K562 (cell line): ENCODE data around the gene TANGO6. TPM values are rescaled to one million over a fixed set of nuclear protein-coding genes. Genes with fewer than 3 reads are reported as not detected.

Experiments used
- ATAC-seq: fragments of 200-7000 bp; cut with Tn5 transposase; 3 replicates; pipeline ENCODE4 v1.9.1; 2020; ENCODE audit warnings: moderate library complexity
- BruUV-seq: library from RNA; stranded (reverse); fragments of 400-500 nt; replicated peaks from 2 replicates; lab custom pipeline; 2021; lab: Mats Ljungman, UMichigan
- CTCF ChIA-PET: fragments of 300-600 bp; formaldehyde crosslinking; extraction: SDS; loops from one replicate; lab custom pipeline; 2021; ENCODE audit warnings: low intra/inter-chr PET ratio; lab: Yijun Ruan, JAX
- POLR2A ChIA-PET: fragments of 300-600, 350-650 bp; sonication (Branson Sonifier 250); formaldehyde crosslinking; extraction: SDS; loops from one replicate; lab custom pipeline; 2021; ENCODE audit warnings: antibody characterized with exemption, inconsistent platforms; lab: Yijun Ruan, JAX
- DNase-seq, 4 experiments: peaks; one replicate each; pipeline versions ENCODE4 v3.0.0 to v3.0.0-alpha.2; 2011 to 2018; ENCODE audit warnings: low spot score in 3 of 4, mixed read lengths in 3 of 4; ENCODE audit errors: extremely low read depth in 1 of 4
- FAIRE-seq: peaks from 2 replicates; lab custom pipeline; 2011; peaks lifted over from hg19 to GRCh38; lab: Jason Lieb, UNC
- H2AFZ ChIP-seq: 2 replicates; pipeline ENCODE4 v1.6.0; 2011; ENCODE audit warnings: low read depth, low read length, control low read depth, inconsistent platforms
- H3K27ac ChIP-seq: fragments of 200-600 bp; 3 replicates; pipeline ENCODE4 v1.8.0; 2011; ENCODE audit warnings: low read depth, mild to moderate bottlenecking, control low read depth, inconsistent platforms, low read length, moderate library complexity, mixed read lengths; ENCODE audit errors: extremely low read depth
- H3K27me3 ChIP-seq, 2 experiments: fragments of 300-600 bp in 1 of 2; 2 replicates in 1 of 2; 3 replicates in 1 of 2; pipeline versions ENCODE4 v1.6.0 to v1.8.0; 2011; ENCODE audit warnings: inconsistent platforms in 2 of 2, low read length in 2 of 2, mild to moderate bottlenecking in 1 of 2, mixed read lengths in 1 of 2, moderate library complexity in 1 of 2; ENCODE audit not compliant: control insufficient read depth in 2 of 2, insufficient read depth in 2 of 2
- H3K36me3 ChIP-seq: fragments of 300-600 bp; 3 replicates; pipeline ENCODE4 v1.8.0; 2011; ENCODE audit warnings: mild to moderate bottlenecking, low read length, inconsistent platforms; ENCODE audit not compliant: control insufficient read depth, insufficient read depth
- H3K4me1 ChIP-seq, 2 experiments: fragments of 200-600 bp in 1 of 2; replicated peaks in 1 of 2; 2 replicates in 1 of 2; 3 replicates in 1 of 2; pipeline versions ENCODE4 v1.5.1 to v1.8.0; 2011; ENCODE audit warnings: inconsistent platforms in 2 of 2, low read length in 2 of 2, mild to moderate bottlenecking in 1 of 2, mixed read lengths in 1 of 2, moderate library complexity in 1 of 2; ENCODE audit not compliant: control insufficient read depth in 2 of 2, insufficient read depth in 2 of 2
- H3K4me2 ChIP-seq: 2 replicates; pipeline ENCODE4 v1.6.1; 2011; ENCODE audit warnings: low read length, control low read depth, inconsistent platforms, mixed read lengths; ENCODE audit not compliant: insufficient read depth
- H3K4me3 ChIP-seq: fragments of 200-600 bp; sonication (generic), shearing (Covaris generic); 2 replicates; pipeline ENCODE4 v1.5.1; 2016; ENCODE audit warnings: control low read depth, inconsistent platforms
- H3K79me2 ChIP-seq: fragments of 200-600 bp; 3 replicates; pipeline ENCODE4 v1.8.0; 2011; ENCODE audit warnings: low read length, inconsistent platforms; ENCODE audit not compliant: control insufficient read depth, insufficient read depth
- H3K9ac ChIP-seq, 2 experiments: 2 replicates each; pipeline versions ENCODE4 v1.6.0 to v1.6.1; 2011; ENCODE audit warnings: low read depth in 2 of 2, low read length in 2 of 2, control low read depth in 1 of 2, inconsistent platforms in 1 of 2, mild to moderate bottlenecking in 1 of 2, mixed read lengths in 1 of 2; ENCODE audit not compliant: insufficient read depth in 1 of 2
- H3K9me1 ChIP-seq: one replicate; pipeline ENCODE4 v1.6.0; 2011; ENCODE audit warnings: inconsistent platforms, mild to moderate bottlenecking, low read length, moderate library complexity; ENCODE audit not compliant: control insufficient read depth, insufficient read depth
- H3K9me3 ChIP-seq: replicated peaks from 2 replicates; pipeline ENCODE4 v1.5.1; 2011; ENCODE audit warnings: low read depth, low read length, inconsistent platforms; ENCODE audit not compliant: control insufficient read depth, insufficient read depth
- H4K20me1 ChIP-seq: replicated peaks from 2 replicates; pipeline ENCODE4 v1.6.1; 2011; ENCODE audit warnings: low read length, inconsistent platforms, mixed read lengths; ENCODE audit not compliant: control insufficient read depth, insufficient read depth
- MAFF ChIP-seq: IDR thresholded peaks from 2 replicates; pipeline ENCODE4 v1.6.1; 2012; ENCODE audit warnings: low read length, improper control_type of control experiment
- MLLT1 ChIP-seq, 2 experiments: fragments of 450-650 bp; IDR thresholded peaks; 2 replicates each; pipeline ENCODE4 v1.6.1; 2016
- PRMT5 ChIP-seq: sonication (generic); formaldehyde crosslinking; IDR thresholded peaks from 2 replicates; pipeline ENCODE4 v1.5.0; 2020; ENCODE audit warnings: missing genetic modification reagents
- SMAD4 ChIP-seq: fragments of 250-450 bp; sonication (Bioruptor Pico); conservative IDR thresholded peaks from 2 replicates; pipeline ENCODE4 v1.8.0; 2021; ENCODE audit warnings: inconsistent platforms, mild to moderate bottlenecking, moderate library complexity
- TFAP4 ChIP-seq: sonication (generic); formaldehyde crosslinking; IDR thresholded peaks from 2 replicates; pipeline ENCODE4 v1.8.0; 2022; ENCODE audit warnings: missing genetic modification reagents, mild to moderate bottlenecking, moderate library complexity, borderline replicate concordance
- ZNF263 ChIP-seq: sonication (generic); formaldehyde crosslinking; IDR thresholded peaks from 2 replicates; pipeline ENCODE4 v1.8.0; 2022; ENCODE audit warnings: mild to moderate bottlenecking, missing genetic modification reagents, borderline replicate concordance
- WGBS: fragments of 100-300 bp; shearing (Covaris generic); methylation state at CpG from one replicate; pipeline ENCODE4 v1.1.6; 2016; ENCODE audit warnings: low coverage, mixed read lengths; ENCODE audit not compliant: insufficient coverage; ENCODE audit errors: missing lambda C conversion rate; 5-methylcytosine and 5-hydroxymethylcytosine counted together
- in situ Hi-C: fragments of 300-500 bp; cut with MboI; formaldehyde crosslinking; loops from 4 replicates; pipeline ENCODE4 v1.15.0; 2018; ENCODE audit warnings: inconsistent platforms, mixed read lengths
- intact Hi-C: fragments of 100-400 bp; cut with micrococcal nuclease; formaldehyde crosslinking; loops from 2 replicates; pipeline ENCODE4 v1.14.2; 2022
- polyA plus RNA-seq, 8 experiments: library from polyadenylated mRNA; depleted of rRNA in 4 of 8; stranded (reverse) in 5 of 8; unstranded in 3 of 8; fragments of >200 nt; fragmentation: Nextera tagmentation in 2 of 8; fragmentation: Illumina TruSeq in 1 of 8; extraction: Ambion mirVana in 2 of 8; extraction: Trizol in 1 of 8; gene quantifications; 2 replicates each; pipeline versions ENCODE4 v1.2.1 to v1.2.3, GENCODE V29; 2011 to 2014; ENCODE audit warnings: inconsistent platforms in 1 of 8, missing spikeins in 1 of 8
- total RNA-seq, 7 experiments: library from RNA; depleted of rRNA in 6 of 7; stranded (reverse); fragments of >200 nt in 6 of 7; fragmentation: Illumina TruSeq in 2 of 7; extraction: Trizol in 2 of 7; gene quantifications; 2 replicates each; pipeline versions ENCODE4 v1.2.1 to v1.2.3, GENCODE V29; 2011 to 2021; ENCODE audit warnings: low replicate concordance in 1 of 7

The TANGO6 gene
- total and polyA plus RNA-seq, 9 of the 15 experiments (the other 6 are each of a cell fraction or from before 2014, with no cell fraction given): 1.6 to 15.2 (median 9.6) TPM

GRCh38 chr16:69109486-69110270 lies 266.3 kb downstream of the TANGO6 start:
- ChIA-PET CTCF (no interaction called here), POLR2A (no interaction called here)
- no peaks in the 10 kb centered on the region for H3K79me2 ChIP-seq
- no peak overlapping the region for H3K4me3 ChIP-seq
- intact Hi-C loops: loop anchor here (5.0 to 10.0 kb wide), 3 partner anchors 122 to 585 kb away; no protein-coding TSS in a partner anchor
- 93% methylated on average over 44 of the region's 48 CpGs for WGBS
- H3K9me3 ChIP-seq: no peaks in the 10 kb centered on the region
- peaks cover 10% of the 10 kb centered on the region for H3K9me1 ChIP-seq
- FAIRE-seq (no peak), ATAC-seq (no peak), DNase-seq (no peak)
- H3K36me3 ChIP-seq: peaks cover 10% of the 10 kb centered on the region; the same call in 2 of the 3 replicates
- BruUV-seq: no TSS peak
- in situ Hi-C loops: loop anchor here (10.0 kb wide), 2 partner anchors 405 to 585 kb away; no protein-coding TSS in a partner anchor
- no peak overlapping the region for H3K9ac ChIP-seq
- H3K4me1 ChIP-seq: peaks cover 7 to 41% of the 10 kb centered on the region in 2 experiments; a peak in 4 of 5 replicates
- H3K4me2 ChIP-seq: no peak overlapping the region
- TF ChIP-seq ZNF263 (no peak), MAFF (no peak), TFAP4 (CRISPR knock-in tag) (no peak), MLLT1 (IDR thresholded peaks at IDR 0.05) (no peak), SMAD4 (CRISPR knock-in tag) (no peak), PRMT5 (CRISPR knock-in tag) (no peak)
- no peak overlapping the region for H3K27ac ChIP-seq
- no peak overlapping the region for H2AFZ ChIP-seq
- 0 out of 2 replicates have a peak, but pooled peaks cover 10% of the 10 kb centered on the region for H4K20me1 ChIP-seq
- H3K27me3 ChIP-seq: no peaks in the 10 kb centered on the region
